GM23338 (cell line): Measurements from ENCODE around the gene OR52B6. TPM values are rescaled to one million over a fixed set of nuclear protein-coding genes. Genes with fewer than 3 reads are reported as not detected.
"Not testable (repeated sequence)": the region's sequence is repeated elsewhere in the genome, so short reads cannot be mapped to it uniquely, and the experiment has no call there.

Experiments used
- ATAC-seq: fragments of 200-7000 bp; cut with Tn5 transposase; 3 replicates; pipeline ENCODE4 v1.9.1; 2020
- DNase-seq: peaks from one replicate; pipeline ENCODE4 v3.0.0-alpha.2; 2015; ENCODE audit warnings: low spot score
- H2AFZ ChIP-seq: fragments of 200-600 bp; sonication (generic); 2 replicates; pipeline ENCODE4 v1.8.0; 2016; ENCODE audit warnings: antibody characterized with exemption, mild to moderate bottlenecking, moderate library complexity
- H3F3A ChIP-seq: fragments of 200-600 bp; sonication (generic); replicated peaks from 2 replicates; pipeline ENCODE4 v1.8.0; 2017; ENCODE audit warnings: antibody characterized with exemption, mixed run types, low read depth
- H3K27ac ChIP-seq: fragments of 200-600 bp; sonication (generic); 2 replicates; pipeline ENCODE4 v1.6.1; 2016; ENCODE audit warnings: low read depth
- H3K27me3 ChIP-seq: fragments of 200-600 bp; sonication (generic); 2 replicates; pipeline ENCODE4 v1.8.0; 2016; ENCODE audit warnings: mild to moderate bottlenecking, mixed run types, moderate library complexity; ENCODE audit not compliant: insufficient read depth
- H3K36me3 ChIP-seq: fragments of 200-600 bp; sonication (generic); 2 replicates; pipeline ENCODE4 v1.8.0; 2016; ENCODE audit warnings: mild to moderate bottlenecking; ENCODE audit not compliant: insufficient read depth
- H3K4me1 ChIP-seq: fragments of 200-600 bp; sonication (generic); 2 replicates; pipeline ENCODE4 v1.8.0; 2016; ENCODE audit warnings: mild to moderate bottlenecking, moderate library complexity; ENCODE audit not compliant: insufficient read depth
- H3K4me2 ChIP-seq: fragments of 200-600 bp; sonication (generic); 2 replicates; pipeline ENCODE4 v1.7.1; 2017; ENCODE audit warnings: mixed run types
- H3K4me3 ChIP-seq: fragments of 200-600 bp; sonication (generic); 2 replicates; pipeline ENCODE4 v1.6.1; 2016; ENCODE audit warnings: mixed run types
- H3K79me2 ChIP-seq: fragments of 200-600 bp; sonication (generic); replicated peaks from 2 replicates; pipeline ENCODE4 v1.8.0; 2017; ENCODE audit warnings: mild to moderate bottlenecking; ENCODE audit not compliant: insufficient read depth
- H3K9me2 ChIP-seq: fragments of 200-600 bp; sonication (generic); 2 replicates; pipeline ENCODE4 v1.8.0; 2017; ENCODE audit not compliant: insufficient read depth
- H4K20me1 ChIP-seq: fragments of 200-600 bp; sonication (generic); replicated peaks from 2 replicates; pipeline ENCODE4 v1.8.0; 2017; ENCODE audit warnings: mild to moderate bottlenecking; ENCODE audit not compliant: insufficient read depth
- H3K27ac Mint-ChIP-seq: 2 replicates; pipeline ENCODE4 v1.8.0; 2020; ENCODE audit warnings: inconsistent platforms, mild to moderate bottlenecking, moderate library complexity, mixed read lengths
- H3K27me3 Mint-ChIP-seq: 3 replicates; pipeline ENCODE4 v1.8.0; 2022; ENCODE audit warnings: low read depth, mild to moderate bottlenecking, moderate library complexity, mixed read lengths, inconsistent platforms; ENCODE audit not compliant: insufficient read depth, poor library complexity
- H3K36me3 Mint-ChIP-seq: 3 replicates; pipeline ENCODE4 v1.8.0; 2021; ENCODE audit warnings: low read depth, mild to moderate bottlenecking, inconsistent platforms, moderate library complexity, mixed read lengths
- H3K4me1 Mint-ChIP-seq: 3 replicates; pipeline ENCODE4 v1.8.0; 2020; ENCODE audit warnings: mild to moderate bottlenecking, inconsistent platforms, mixed read lengths
- H3K4me3 Mint-ChIP-seq: 3 replicates; pipeline ENCODE4 v1.8.0; 2021; ENCODE audit warnings: moderate library complexity, mild to moderate bottlenecking, inconsistent platforms, mixed read lengths
- H3K9me3 Mint-ChIP-seq: 3 replicates; pipeline ENCODE4 v1.8.0; 2020; ENCODE audit warnings: moderate library complexity, mild to moderate bottlenecking, inconsistent platforms, mixed read lengths
- CTCF ChIP-seq, 2 experiments: fragments of 200-600 bp in 1 of 2; sonication (generic) in 1 of 2; conservative IDR thresholded peaks; 2 replicates each; pipeline versions ENCODE4 v1.5.1 to v1.6.1; 2016 to 2017; ENCODE audit warnings: antibody characterized with exemption in 2 of 2, low read depth in 2 of 2, mild to moderate bottlenecking in 2 of 2, moderate library complexity in 1 of 2
- EZH2 ChIP-seq: fragments of 200-600 bp; sonication (generic); IDR thresholded peaks from one replicate; pipeline ENCODE4 v1.8.0; 2017; ENCODE audit warnings: antibody characterized with exemption, mild to moderate bottlenecking, low read depth; ENCODE audit not compliant: unreplicated experiment
- EZH2phosphoT487 ChIP-seq: fragments of 200-600 bp; sonication (generic); IDR thresholded peaks from one replicate; pipeline ENCODE4 v1.8.1; 2018; ENCODE audit warnings: antibody characterized with exemption; ENCODE audit not compliant: unreplicated experiment
- NANOG ChIP-seq: IDR thresholded peaks from 2 replicates; pipeline ENCODE4 v1.6.1; 2016; ENCODE audit warnings: antibody characterized with exemption, borderline replicate concordance
- POLR2AphosphoS5 ChIP-seq: IDR thresholded peaks from 2 replicates; pipeline ENCODE4 v1.6.1; 2016; ENCODE audit warnings: antibody characterized with exemption, low read depth
- REST ChIP-seq: IDR thresholded peaks from one replicate; pipeline ENCODE4 v1.6.1; 2018; ENCODE audit warnings: antibody characterized with exemption; ENCODE audit not compliant: unreplicated experiment
- ZNF114 ChIP-seq: fragments of 250-450 bp; sonication (Bioruptor Pico); IDR thresholded peaks from 2 replicates; pipeline ENCODE4 v1.5.0; 2020; ENCODE audit warnings: mild to moderate bottlenecking, moderate library complexity
- polyA plus RNA-seq: library from polyadenylated mRNA; unstranded; fragments of >200 nt; fragmentation: Nextera tagmentation; extraction: Ambion mirVana; gene quantifications from 2 replicates; pipeline ENCODE4 v1.2.1, GENCODE V29; 2016
- total RNA-seq: library from RNA; depleted of rRNA; stranded (reverse); fragments of >200 nt; shearing (Covaris generic); gene quantifications from 2 replicates; pipeline ENCODE4 v1.2.3, GENCODE V29; 2014

OR52B6 gene
- total and polyA plus RNA-seq, 2 experiments from 2014 or later = not detected

- TF ChIP-seq REST (no peak), EZH2phosphoT487 (no peak), NANOG (no peak), CTCF (conservative IDR thresholded peaks at IDR 0.05; ENCODE audit: low read depth in 2 of 2) (no peak), EZH2 (no peak), ZNF114 (CRISPR knock-in tag) (no peak), POLR2AphosphoS5 (no peak)
These were observed 337 bp downstream of the OR52B6 start (continued) for GRCh38 chr11:5581014-5581413.

- H3K27me3 ChIP-seq, H3K4me1 ChIP-seq, ATAC-seq, H3K36me3 ChIP-seq, H3K27ac ChIP-seq, H3K27ac Mint-ChIP-seq, H3K9me3 Mint-ChIP-seq, H2AFZ ChIP-seq, H3K79me2 ChIP-seq, H3K9me2 ChIP-seq, H3K4me3 Mint-ChIP-seq, DNase-seq, H3K4me2 ChIP-seq, H3K4me1 Mint-ChIP-seq, H4K20me1 ChIP-seq, H3K27me3 Mint-ChIP-seq, H3K4me3 ChIP-seq, H3F3A ChIP-seq, H3K36me3 Mint-ChIP-seq: not testable (repeated sequence)
These were observed 3.8 kb downstream of the OR52B6 start for GRCh38 chr11:5584458-5584857.

GRCh38 chr11:5589906-5590305, 9.2 kb downstream of the OR52B6 start:
- H3K27me3 Mint-ChIP-seq, H3K4me1 ChIP-seq, H3K36me3 Mint-ChIP-seq, DNase-seq, H4K20me1 ChIP-seq, H3K4me3 Mint-ChIP-seq, H3K9me2 ChIP-seq, H2AFZ ChIP-seq, H3K9me3 Mint-ChIP-seq, ATAC-seq, H3K36me3 ChIP-seq, H3K4me2 ChIP-seq, H3K27ac ChIP-seq, H3K4me1 Mint-ChIP-seq, H3K27ac Mint-ChIP-seq, H3K27me3 ChIP-seq, H3F3A ChIP-seq, H3K79me2 ChIP-seq, H3K4me3 ChIP-seq: not testable (repeated sequence)
